Colonic mucosa (tissue), 4 donors: ENCODE data around the gene NTF4. TPM values are rescaled to one million over a fixed set of nuclear protein-coding genes. Genes with fewer than 3 reads are reported as not detected.

Experiments used
- DNase-seq: peaks from one replicate; pipeline ENCODE4 v3.0.0-alpha.2; 2020
- H3K27ac ChIP-seq: fragments of 200-600 bp; one replicate; pipeline ENCODE4 v1.8.0; 2021
- H3K27me3 ChIP-seq: fragments of 200-600 bp; one replicate; pipeline ENCODE4 v1.8.0; 2021
- H3K36me3 ChIP-seq: fragments of 200-600 bp; one replicate; pipeline ENCODE4 v1.8.0; 2021
- H3K4me1 ChIP-seq: fragments of 200-600 bp; one replicate; pipeline ENCODE4 v1.8.0; 2021; ENCODE audit warnings: mild to moderate bottlenecking
- H3K4me3 ChIP-seq: fragments of 200-600 bp; one replicate; pipeline ENCODE4 v1.8.0; 2021
- H3K9ac ChIP-seq, 2 donors: one replicate each; pipeline ENCODE4 v1.7.0; 2013; ENCODE audit warnings: control low read depth in 2 of 2, low read depth in 2 of 2, low read length in 2 of 2
- H3K9me3 ChIP-seq: fragments of 200-600 bp; one replicate; pipeline ENCODE4 v1.8.0; 2021
- intact Hi-C: fragments of 100-400 bp; cut with DNase I; formaldehyde crosslinking; loops from one replicate; pipeline ENCODE4 v1.14.1; 2022
- total RNA-seq, 2 donors: library from RNA; stranded (reverse); fragmentation: NEBNext Ultra II Directional in 1 of 2; extraction: Animal tissue kit (Norgen Biotek cat#: 25700) in 1 of 2; gene quantifications; one replicate each; pipeline ENCODE4 v1.2.1, GENCODE V29; 2021
- TF ChIP-seq, protein P1 (sequence below): fragments of 200-600 bp; IDR thresholded peaks from one replicate; pipeline ENCODE4 v1.8.0; 2022; ENCODE audit warnings: antibody characterized with exemption, mild to moderate bottlenecking
- donor health status: healthy.
- donor health status: DM: no; HTN: no; CAD: no.
- donor health status: DM: no; HTN: no; CAD: no.

Gene NTF4
- total RNA-seq, 2 donors from 2014 or later: not detected

GRCh38 chr19:49065905-49066512, 1.4 kb upstream of the NTF4 start:
- H3K4me1 ChIP-seq: no peaks in the 10 kb centered on the region
- TF ChIP-seq, protein P1, sequence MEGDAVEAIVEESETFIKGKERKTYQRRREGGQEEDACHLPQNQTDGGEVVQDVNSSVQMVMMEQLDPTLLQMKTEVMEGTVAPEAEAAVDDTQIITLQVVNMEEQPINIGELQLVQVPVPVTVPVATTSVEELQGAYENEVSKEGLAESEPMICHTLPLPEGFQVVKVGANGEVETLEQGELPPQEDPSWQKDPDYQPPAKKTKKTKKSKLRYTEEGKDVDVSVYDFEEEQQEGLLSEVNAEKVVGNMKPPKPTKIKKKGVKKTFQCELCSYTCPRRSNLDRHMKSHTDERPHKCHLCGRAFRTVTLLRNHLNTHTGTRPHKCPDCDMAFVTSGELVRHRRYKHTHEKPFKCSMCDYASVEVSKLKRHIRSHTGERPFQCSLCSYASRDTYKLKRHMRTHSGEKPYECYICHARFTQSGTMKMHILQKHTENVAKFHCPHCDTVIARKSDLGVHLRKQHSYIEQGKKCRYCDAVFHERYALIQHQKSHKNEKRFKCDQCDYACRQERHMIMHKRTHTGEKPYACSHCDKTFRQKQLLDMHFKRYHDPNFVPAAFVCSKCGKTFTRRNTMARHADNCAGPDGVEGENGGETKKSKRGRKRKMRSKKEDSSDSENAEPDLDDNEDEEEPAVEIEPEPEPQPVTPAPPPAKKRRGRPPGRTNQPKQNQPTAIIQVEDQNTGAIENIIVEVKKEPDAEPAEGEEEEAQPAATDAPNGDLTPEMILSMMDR: no peak
- H3K36me3 ChIP-seq: no peaks in the 10 kb centered on the region
- no peak for DNase-seq
- intact Hi-C loops: no loop called here
- no peaks in the 10 kb centered on the region for H3K9me3 ChIP-seq
- peaks cover 19% of the 10 kb centered on the region for H3K27me3 ChIP-seq
- H3K9ac ChIP-seq: no peak overlapping the region
- H3K4me3 ChIP-seq: no peak overlapping the region
- no peak overlapping the region for H3K27ac ChIP-seq

- no peak overlapping the region for H3K4me3 ChIP-seq
- H3K27me3 ChIP-seq: peaks cover 13% of the 10 kb centered on the region
- DNase-seq: no peak
- H3K27ac ChIP-seq: no peak overlapping the region
- no peaks in the 10 kb centered on the region for H3K36me3 ChIP-seq
- no peak overlapping the region for H3K9ac ChIP-seq
- intact Hi-C loops: no loop called here
- TF ChIP-seq, protein P1: no peak
- no peaks in the 10 kb centered on the region for H3K9me3 ChIP-seq
- H3K4me1 ChIP-seq: no peaks in the 10 kb centered on the region
Observed at GRCh38 chr19:49064029-49064629, 489 bp downstream of the NTF4 start.

- DNase-seq: no peak
- H3K36me3 ChIP-seq: no peaks in the 10 kb centered on the region
- TF ChIP-seq, protein P1: no peak
- H3K4me3 ChIP-seq: no peak overlapping the region
- peaks cover 20% of the 10 kb centered on the region for H3K27me3 ChIP-seq
- no peak overlapping the region for H3K27ac ChIP-seq
- intact Hi-C loops: no loop called here
- no peaks in the 10 kb centered on the region for H3K9me3 ChIP-seq
- no peak overlapping the region for H3K9ac ChIP-seq
- peaks cover 4% of the 10 kb centered on the region for H3K4me1 ChIP-seq
Observed at GRCh38 chr19:49061445-49061844, 3.2 kb downstream of the NTF4 start.

DNA sequence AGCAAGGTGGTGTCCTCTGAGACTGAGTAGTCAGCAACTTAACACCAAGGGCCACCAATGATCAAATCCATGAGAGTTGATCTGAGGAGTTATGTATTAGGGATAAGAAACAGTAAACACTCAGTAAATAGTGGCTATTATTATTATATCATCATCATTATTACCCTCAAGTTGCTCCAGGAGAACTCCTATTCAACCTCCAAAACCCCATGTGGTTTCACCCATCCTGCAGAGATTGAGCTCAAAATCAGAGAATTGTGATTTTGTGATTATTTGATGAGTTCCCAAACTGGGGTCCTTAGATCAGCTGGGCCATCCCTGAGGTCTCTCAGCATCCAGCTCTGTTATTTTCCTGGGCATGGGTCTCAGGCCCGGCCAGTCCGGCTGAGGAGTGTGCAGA, 3.6 kb downstream of the NTF4 start:
- intact Hi-C loops: no loop called here
- Histone ChIP-seq H3K9me3 (no peaks in the 10 kb centered on the region), H3K36me3 (no peaks in the 10 kb centered on the region), H3K9ac (no peak overlapping the region), H3K27me3 (peaks cover 20% of the 10 kb centered on the region), H3K27ac (no peak overlapping the region), H3K4me3 (no peak overlapping the region), H3K4me1 (peaks cover 4% of the 10 kb centered on the region)
- no peak for DNase-seq
- TF ChIP-seq, protein P1: no peak

- Histone ChIP-seq H3K4me1 (peaks cover 4% of the 10 kb centered on the region), H3K27me3 (peaks cover 13% of the 10 kb centered on the region), H3K9me3 (no peaks in the 10 kb centered on the region), H3K9ac (no peak overlapping the region), H3K36me3 (no peaks in the 10 kb centered on the region), H3K27ac (no peak overlapping the region), H3K4me3 (no peak overlapping the region)
- intact Hi-C loops: no loop called here
- TF ChIP-seq, protein P1: no peak
- DNase-seq: no peak
Observed at GRCh38 chr19:49059053-49059452, 5.6 kb downstream of the NTF4 start.
